DMS 273 (cell line): ENCODE results near the gene SPACA4.
"Not testable (repeated sequence)": the region's sequence is repeated elsewhere in the genome, so short reads cannot be mapped to it uniquely, and the experiment has no call there.

Experiments used
- DNase-seq: peaks from one replicate; lab custom pipeline; 2025; ENCODE audit not compliant: unreplicated experiment; lab: John Stamatoyannopoulos, UW

Gene SPACA4

DNA sequence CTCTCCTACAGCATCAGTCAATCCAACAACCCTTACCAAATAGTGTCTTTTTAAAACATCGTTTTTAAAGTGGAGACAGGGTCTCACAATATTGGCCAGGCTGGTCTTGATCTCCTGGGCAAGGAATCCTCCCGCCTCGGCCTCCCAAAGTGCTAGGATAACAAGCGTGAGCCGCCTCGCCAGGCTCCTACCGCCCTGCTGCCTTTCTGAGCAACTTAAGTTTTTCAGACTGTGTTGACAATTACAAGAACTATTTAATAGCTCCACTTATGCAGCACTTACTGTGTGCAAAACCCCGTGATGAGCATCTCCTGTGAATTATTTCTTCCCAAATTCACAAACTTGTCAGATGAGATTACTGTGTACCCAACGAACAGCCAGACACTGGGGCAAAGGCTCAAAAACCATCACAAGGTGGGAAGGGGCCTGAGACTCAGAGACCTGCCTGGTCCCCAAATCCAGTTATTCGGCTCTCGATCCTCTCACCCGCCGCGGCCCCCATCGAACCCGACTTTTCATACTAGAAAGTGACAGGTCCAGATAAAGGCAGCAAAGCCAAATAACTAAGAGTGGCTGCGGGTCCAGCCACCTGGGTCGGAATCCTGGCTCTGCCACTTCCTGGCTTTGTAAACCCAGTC is 11.9 kb downstream of the SPACA4 start:
- no peak for DNase-seq

DNA sequence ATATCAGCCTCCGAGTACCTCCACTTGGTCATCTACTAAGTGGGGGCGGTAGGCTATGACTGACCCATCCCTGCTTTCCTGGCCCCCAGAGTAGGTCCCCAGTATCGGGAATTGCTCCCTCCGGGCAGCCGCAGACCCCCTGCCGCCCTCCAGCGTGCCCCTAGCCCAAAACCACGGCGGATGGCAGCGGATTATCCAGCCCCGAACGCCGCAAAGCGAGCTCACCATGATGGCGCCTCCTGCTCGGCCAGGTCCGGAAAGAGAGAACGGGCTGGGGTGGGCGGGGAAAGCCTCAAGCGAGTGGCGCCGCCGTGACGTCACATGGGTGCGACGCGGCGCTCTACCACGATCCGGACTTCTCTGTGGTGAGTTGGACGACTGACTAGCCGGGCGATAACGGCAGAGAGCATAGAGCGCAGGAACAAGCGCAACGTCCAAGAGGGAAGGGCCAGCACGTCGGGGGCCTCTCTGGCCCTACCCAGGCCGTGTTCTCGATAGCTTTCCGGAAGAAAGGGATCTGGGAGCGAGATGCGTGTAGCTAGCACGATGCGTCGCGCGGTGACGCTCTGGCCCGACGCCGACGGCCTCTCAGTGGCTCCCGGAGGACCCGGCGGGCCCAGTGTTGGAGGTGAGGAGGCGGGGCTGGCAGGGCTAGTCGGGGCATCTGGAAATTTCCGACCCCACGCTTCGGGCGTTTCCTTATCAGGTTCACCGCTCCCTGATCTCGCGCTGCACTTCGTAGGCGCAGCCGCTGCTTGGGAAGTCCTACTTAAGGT is 12.6 kb downstream of the SPACA4 start, which contains the start of the genes RPL18 and SPHK2:
Gene RPL18, minus strand, starts transcription at position 263 of the 776 bp plus-strand sequence. Its CDS starts 35 bp downstream, at position 228.
Gene SPHK2, plus strand, starts transcription at position 591 of the 776 bp plus-strand sequence. CDS start 1,009 bp downstream, outside the sequence.
- DNase-seq = peak; percentile 99

DNA sequence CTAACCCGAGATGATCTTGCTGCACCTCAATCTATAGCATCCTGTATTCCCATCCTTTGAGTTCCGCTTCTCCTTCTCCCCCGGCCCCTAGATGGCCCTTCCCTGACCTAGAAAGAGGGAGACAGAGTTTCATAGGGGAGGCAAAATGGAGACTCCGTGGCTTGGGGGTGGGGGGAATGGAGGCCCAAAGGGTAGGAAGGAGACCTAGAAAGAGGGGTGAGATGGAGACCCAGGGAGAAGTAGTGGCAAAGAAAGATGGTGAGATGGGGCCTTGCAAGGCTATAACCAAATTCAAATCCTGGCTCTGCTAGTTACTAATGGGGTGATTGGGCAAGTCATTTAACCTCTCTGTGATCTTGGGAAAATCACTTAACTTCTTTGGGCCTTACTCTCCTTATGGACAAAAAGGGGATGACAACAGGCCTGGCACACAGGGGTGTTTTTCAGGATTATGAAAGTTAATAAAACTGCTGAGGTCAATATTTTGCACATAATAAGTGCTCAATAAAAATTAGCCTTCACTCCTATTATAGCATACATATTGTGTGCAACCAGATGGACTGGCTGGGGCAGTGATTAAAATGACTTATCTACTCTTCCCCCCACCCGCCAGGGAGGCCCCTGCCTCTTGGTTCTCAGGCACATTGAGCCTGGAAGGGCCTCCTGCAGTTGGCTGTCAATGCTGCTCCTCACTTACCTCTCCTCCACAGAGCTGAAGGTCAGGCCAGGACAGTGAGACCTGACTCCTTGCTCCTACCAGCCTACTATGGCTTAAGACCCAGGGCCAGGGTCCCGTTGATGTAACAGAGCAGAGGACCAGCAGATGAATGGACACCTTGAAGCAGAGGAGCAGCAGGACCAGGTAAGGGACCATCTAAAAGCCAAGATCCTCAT is 13.4 kb downstream of the SPACA4 start:
- no peak for DNase-seq

GRCh38 chr19:48623556-48624066 is 17.1 kb downstream of the SPACA4 start:
- peak; percentile 82 for DNase-seq

- peak; percentile 99 for DNase-seq
Measured at GRCh38 chr19:48624067-48624594, 17.6 kb downstream of the SPACA4 start.

DNA sequence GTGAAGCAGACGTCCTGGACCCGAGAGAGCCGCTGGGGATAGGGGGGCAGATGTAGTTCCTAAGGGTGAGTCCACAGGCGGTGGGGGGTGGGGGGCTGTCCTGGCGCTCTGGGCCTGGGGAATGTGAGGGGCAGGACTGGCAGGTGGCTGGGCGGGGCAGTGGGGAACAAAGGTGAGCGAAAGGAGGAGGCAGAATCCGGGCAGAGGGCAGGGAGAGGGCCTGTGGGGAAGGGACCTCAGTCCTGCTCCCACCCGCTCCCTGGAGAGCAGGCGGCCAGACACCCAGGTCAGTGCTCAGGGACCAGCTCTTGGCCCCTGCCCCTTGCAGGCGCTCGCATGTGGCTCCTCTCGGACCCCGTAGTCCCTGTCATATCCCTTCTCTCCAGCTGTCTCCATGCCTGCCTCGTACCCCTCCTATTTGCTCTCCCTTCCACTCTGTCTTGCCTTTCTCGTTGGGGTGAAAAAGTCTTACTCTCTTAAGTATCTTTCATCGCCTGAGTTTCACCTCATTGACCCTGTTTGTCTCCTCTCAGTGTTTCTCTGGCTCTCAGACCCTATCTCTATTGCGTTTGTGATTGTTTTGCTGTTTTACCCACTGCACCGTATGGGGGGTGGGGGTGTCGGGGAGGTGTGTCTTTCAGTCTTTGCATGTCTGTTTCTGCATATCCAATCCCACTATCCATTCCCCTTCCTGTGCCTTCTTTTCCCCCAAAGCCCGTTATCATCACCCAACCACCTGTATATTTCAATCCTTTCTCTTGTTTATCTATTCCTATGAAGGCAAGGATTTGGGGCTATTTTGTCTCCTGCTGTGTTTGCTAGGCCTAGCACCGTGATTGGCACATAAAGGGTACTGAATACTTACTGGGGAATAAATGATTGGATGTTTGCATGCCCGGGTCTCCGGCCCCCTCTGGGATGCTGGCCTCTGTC is 18.5 kb downstream of the SPACA4 start:
- DNase-seq = no peak

DNA sequence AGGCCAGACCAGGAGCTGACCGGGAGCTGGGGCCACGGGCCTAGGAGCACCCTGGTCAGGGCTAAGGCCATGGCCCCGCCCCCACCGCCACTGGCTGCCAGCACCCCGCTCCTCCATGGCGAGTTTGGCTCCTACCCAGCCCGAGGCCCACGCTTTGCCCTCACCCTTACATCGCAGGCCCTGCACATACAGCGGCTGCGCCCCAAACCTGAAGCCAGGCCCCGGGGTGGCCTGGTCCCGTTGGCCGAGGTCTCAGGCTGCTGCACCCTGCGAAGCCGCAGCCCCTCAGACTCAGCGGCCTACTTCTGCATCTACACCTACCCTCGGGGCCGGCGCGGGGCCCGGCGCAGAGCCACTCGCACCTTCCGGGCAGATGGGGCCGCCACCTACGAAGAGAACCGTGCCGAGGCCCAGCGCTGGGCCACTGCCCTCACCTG is 19.4 kb downstream of the SPACA4 start:
- DNase-seq = no peak

DNA sequence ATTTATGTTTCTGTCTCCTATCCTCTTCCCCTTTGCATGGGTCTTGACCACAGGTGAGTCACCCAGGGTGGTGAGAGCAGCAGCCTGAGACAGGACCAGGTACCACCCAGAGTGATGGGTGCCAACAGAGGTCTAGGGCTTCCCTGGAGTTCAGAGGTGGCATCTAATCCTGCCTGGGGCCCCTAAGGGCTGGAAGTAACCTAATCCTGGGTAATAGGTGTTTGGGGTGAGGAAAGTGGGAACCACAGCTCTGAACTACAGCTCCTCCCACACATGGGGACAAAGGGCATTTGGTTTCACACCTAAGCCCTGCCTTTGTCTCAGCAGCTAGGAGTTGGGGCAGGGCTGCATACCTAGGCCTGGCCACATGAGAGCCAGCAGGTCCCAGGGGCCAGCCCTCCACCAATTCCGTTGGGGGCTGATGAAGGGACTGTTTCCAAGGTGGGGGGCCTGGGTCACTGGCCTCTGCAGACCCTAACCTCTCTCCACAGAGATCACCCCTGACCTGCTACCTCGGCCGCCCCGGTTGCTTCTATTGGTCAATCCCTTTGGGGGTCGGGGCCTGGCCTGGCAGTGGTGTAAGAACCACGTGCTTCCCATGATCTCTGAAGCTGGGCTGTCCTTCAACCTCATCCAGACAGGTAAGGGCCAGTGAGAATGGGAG is 20.8 kb downstream of the SPACA4 start:
- no peak for DNase-seq

DNA sequence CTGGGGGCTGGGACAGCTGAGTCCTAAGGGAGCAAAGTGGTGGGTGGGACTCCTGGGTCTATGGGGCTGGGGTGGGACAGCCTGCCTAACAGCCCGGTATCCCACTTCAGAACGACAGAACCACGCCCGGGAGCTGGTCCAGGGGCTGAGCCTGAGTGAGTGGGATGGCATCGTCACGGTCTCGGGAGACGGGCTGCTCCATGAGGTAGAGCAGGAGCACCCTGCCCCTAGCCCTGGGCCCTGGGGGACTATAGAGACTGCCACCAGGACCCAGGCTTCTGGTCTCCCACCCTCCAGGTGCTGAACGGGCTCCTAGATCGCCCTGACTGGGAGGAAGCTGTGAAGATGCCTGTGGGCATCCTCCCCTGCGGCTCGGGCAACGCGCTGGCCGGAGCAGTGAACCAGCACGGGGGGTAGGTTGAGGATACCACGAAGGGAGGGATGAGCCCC is 21.3 kb downstream of the SPACA4 start:
- no peak for DNase-seq

DNA sequence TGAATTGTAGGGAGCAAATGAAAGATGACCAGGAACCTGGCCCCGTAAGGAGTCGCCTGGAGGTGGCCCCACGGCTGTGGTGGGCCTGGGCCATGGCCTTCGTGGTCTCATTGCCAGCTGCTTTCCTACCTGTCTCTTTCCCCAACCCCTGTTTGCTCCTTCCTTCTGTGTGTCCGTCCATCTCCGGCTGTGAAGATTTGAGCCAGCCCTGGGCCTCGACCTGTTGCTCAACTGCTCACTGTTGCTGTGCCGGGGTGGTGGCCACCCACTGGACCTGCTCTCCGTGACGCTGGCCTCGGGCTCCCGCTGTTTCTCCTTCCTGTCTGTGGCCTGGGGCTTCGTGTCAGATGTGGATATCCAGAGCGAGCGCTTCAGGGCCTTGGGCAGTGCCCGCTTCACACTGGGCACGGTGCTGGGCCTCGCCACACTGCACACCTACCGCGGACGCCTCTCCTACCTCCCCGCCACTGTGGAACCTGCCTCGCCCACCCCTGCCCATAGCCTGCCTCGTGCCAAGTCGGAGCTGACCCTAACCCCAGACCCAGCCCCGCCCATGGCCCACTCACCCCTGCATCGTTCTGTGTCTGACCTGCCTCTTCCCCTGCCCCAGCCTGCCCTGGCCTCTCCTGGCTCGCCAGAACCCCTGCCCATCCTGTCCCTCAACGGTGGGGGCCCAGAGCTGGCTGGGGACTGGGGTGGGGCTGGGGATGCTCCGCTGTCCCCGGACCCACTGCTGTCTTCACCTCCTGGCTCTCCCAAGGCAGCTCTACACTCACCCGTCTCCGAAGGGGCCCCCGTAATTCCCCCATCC is 22.1 kb downstream of the SPACA4 start:
- DNase-seq = no peak

- no peak for DNase-seq
Measured at GRCh38 chr19:48629297-48629598, 22.7 kb downstream of the SPACA4 start.

- DNase-seq = peak; percentile 58
Measured at GRCh38 chr19:48629599-48630295, 23.2 kb downstream of the SPACA4 start.

GRCh38 chr19:48630296-48631063 is 23.9 kb downstream of the SPACA4 start:
- peak; percentile 60 for DNase-seq

- DNase-seq = peak; percentile 58
Measured at GRCh38 chr19:48631225-48631624, 24.7 kb downstream of the SPACA4 start.

DNA sequence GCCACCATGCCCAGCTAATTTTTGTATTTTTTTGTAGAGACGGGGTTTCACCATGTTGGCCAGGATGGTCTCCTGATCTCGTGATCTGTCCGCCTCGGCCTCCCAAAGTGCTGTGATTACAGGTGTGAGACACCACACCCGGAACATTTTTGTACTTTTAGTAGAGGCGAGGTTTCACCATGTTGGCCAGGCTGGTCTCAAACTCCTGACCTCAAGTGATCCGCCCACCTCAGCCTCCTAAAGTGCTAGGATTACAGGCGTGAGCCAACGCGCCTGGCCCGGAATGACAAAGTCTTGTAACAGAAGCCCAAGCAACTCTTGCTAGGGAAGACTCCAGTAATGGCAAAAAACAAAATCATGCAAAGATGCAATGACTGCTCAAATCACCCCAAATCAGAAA is 25.7 kb downstream of the SPACA4 start:
- DNase-seq = not testable (repeated sequence)

DNA sequence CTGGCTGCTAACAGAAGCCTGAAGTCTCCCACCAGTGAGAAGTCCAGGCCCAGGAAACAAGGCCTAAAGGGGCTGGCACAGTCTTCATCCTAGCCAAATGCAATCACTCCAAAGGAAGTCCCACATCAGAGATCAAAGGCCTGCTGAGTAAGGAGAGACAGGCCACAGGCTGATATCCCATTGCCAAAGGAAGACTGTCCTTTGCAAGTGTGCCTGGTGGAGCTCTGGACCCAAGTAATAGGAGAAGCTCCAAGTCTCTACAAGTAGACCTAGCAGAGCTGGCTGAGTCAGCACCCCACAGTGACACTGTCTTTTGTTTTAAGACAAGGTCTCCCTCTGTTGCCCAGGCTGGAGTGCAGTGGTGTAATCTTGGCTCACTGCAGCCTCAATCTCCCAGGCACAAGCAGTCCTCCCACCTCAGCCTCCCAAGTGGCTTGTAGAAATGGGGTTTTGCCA is 26.2 kb downstream of the SPACA4 start:
- no peak for DNase-seq
